Vagina (tissue), 2 donors: Measurements from ENCODE around the gene CCL5. TPM values are rescaled to one million over a fixed set of nuclear protein-coding genes. Genes with fewer than 3 reads are reported as not detected.

Experiments used
- DNase-seq, 2 donors: peaks; one replicate each; pipeline ENCODE4 v3.0.0-alpha.2; 2017; ENCODE audit errors: extremely low spot score in 2 of 2
- H3K27ac ChIP-seq: fragments of 200-600 bp; sonication (generic); one replicate; pipeline ENCODE4 v1.5.1; 2019
- H3K27me3 ChIP-seq: fragments of 200-600 bp; sonication (generic); one replicate; pipeline ENCODE4 v1.5.1; 2019
- H3K36me3 ChIP-seq, 2 donors: fragments of 200-600 bp; sonication (generic); one replicate each; pipeline ENCODE4 v1.5.1; 2017 to 2019
- H3K4me1 ChIP-seq: fragments of 200-600 bp; sonication (generic); one replicate; pipeline ENCODE4 v1.5.1; 2019
- H3K4me3 ChIP-seq, 2 donors: fragments of 200-600 bp; sonication (generic); 1 replicate in 1 of 2; 2 replicates in 1 of 2; pipeline ENCODE4 v1.5.1; 2016 to 2019
- H3K9me3 ChIP-seq: fragments of 200-600 bp; sonication (generic); one replicate; pipeline ENCODE4 v1.5.1; 2019
- POLR2A ChIP-seq, 2 donors: fragments of 450-650 bp; IDR thresholded peaks; one replicate each; pipeline ENCODE4 v1.6.1; 2017; ENCODE audit warnings: antibody characterized with exemption in 2 of 2, mild to moderate bottlenecking in 2 of 2, moderate library complexity in 2 of 2
- POLR2AphosphoS5 ChIP-seq, 2 donors: sonication (generic); formaldehyde crosslinking; IDR thresholded peaks; one replicate each; pipeline ENCODE4 v1.9.0; 2017; ENCODE audit warnings: antibody characterized with exemption in 2 of 2, mild to moderate bottlenecking in 2 of 2, low read depth in 1 of 2; ENCODE audit not compliant: insufficient read depth in 1 of 2
- intact Hi-C: fragments of 100-400 bp; cut with DNase I; formaldehyde crosslinking; loops from one replicate; pipeline ENCODE4 v1.15.1; 2023
- total RNA-seq: library from RNA; depleted of rRNA; stranded (reverse); fragments of >200 nt; gene quantifications from one replicate; pipeline ENCODE4 v1.2.3, GENCODE V29; 2016
- TF ChIP-seq, protein P1 (sequence below), 3 experiments: fragments of 450-650 bp in 2 of 3; fragments of 200-600 bp in 1 of 3; sonication (generic) in 1 of 3; IDR thresholded peaks; one replicate each; pipeline ENCODE4 v1.5.1; 2017 to 2019; ENCODE audit warnings: antibody characterized with exemption in 3 of 3, mild to moderate bottlenecking in 2 of 3, moderate library complexity in 2 of 3

CCL5 gene
- total RNA-seq, 1 donor from 2014 or later = 4.9 TPM

DNA sequence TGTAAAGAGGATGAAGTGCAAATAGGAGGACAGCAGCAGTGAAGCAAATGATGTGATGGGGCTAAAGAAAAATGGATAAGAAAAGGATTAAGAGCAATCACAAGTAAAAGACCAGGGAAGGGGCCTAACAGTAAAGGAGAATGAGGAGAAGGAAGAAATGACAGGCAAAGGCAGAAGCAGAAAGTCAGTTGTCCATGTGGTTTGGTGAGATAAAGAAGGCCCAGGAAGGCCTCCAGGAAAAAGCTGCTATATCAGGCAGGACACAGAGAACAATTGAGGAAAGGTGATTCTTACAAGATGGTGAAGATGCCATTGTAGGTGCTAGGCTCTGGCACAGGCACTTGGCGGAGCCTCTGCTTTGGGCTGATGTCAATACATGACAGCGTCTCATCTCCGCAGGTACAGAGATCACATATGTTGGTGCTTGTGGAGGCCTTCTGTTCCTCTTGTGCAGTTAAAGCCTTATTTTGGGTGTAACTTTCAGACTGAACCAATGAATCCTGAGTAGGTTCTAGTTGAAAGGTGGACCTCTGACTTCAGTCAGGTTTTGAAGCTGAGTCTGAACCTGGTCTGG lies 32.3 kb upstream of the CCL5 start:
- H3K27ac ChIP-seq = no peak overlapping the region
- no peak overlapping the region for H3K4me3 ChIP-seq
- intact Hi-C loops = no loop called here
- H3K4me1 ChIP-seq = no peaks in the 10 kb centered on the region
- no peak for DNase-seq
- H3K9me3 ChIP-seq = no peaks in the 10 kb centered on the region
- TF ChIP-seq, protein P1, sequence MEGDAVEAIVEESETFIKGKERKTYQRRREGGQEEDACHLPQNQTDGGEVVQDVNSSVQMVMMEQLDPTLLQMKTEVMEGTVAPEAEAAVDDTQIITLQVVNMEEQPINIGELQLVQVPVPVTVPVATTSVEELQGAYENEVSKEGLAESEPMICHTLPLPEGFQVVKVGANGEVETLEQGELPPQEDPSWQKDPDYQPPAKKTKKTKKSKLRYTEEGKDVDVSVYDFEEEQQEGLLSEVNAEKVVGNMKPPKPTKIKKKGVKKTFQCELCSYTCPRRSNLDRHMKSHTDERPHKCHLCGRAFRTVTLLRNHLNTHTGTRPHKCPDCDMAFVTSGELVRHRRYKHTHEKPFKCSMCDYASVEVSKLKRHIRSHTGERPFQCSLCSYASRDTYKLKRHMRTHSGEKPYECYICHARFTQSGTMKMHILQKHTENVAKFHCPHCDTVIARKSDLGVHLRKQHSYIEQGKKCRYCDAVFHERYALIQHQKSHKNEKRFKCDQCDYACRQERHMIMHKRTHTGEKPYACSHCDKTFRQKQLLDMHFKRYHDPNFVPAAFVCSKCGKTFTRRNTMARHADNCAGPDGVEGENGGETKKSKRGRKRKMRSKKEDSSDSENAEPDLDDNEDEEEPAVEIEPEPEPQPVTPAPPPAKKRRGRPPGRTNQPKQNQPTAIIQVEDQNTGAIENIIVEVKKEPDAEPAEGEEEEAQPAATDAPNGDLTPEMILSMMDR (IDR thresholded peaks at IDR 0.05) = no peak
- TF ChIP-seq POLR2A (IDR thresholded peaks at IDR 0.05) (no peak), POLR2AphosphoS5 (IDR thresholded peaks at IDR 0.05; ENCODE audit: insufficient read depth in 1 of 2, low read depth in 1 of 2) (no peak)
- no peaks in the 10 kb centered on the region for H3K27me3 ChIP-seq
- H3K36me3 ChIP-seq = no peaks in the 10 kb centered on the region

DNA sequence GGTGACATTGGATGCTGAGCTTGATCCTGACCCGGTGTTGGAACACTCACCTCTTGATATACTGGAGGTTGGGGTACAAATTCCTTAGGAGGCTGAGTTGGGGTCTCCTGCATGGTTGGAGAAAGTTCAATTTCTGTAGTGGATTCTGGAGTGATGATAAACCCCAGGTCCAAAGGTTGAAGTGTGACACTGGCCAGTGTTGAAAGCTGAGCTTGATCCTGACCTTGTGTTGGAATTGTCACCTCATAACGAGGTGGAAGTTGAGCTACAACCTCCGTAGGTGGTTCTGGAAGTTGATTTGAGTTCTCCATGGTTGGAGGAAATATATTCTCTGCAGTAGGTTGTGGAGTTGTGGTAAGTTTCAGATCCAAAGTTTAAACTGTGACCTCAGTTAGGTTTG lies 29.2 kb upstream of the CCL5 start:
- Histone ChIP-seq H3K36me3 (no peaks in the 10 kb centered on the region), H3K27ac (no peak overlapping the region), H3K27me3 (no peaks in the 10 kb centered on the region), H3K9me3 (no peaks in the 10 kb centered on the region), H3K4me1 (no peaks in the 10 kb centered on the region), H3K4me3 (no peak overlapping the region)
- DNase-seq = no peak
- TF ChIP-seq, protein P1 (IDR thresholded peaks at IDR 0.05) = no peak
- no peak for TF ChIP-seq POLR2AphosphoS5 (IDR thresholded peaks at IDR 0.05; ENCODE audit: insufficient read depth in 1 of 2, low read depth in 1 of 2)
- intact Hi-C loops = no loop called here

DNA sequence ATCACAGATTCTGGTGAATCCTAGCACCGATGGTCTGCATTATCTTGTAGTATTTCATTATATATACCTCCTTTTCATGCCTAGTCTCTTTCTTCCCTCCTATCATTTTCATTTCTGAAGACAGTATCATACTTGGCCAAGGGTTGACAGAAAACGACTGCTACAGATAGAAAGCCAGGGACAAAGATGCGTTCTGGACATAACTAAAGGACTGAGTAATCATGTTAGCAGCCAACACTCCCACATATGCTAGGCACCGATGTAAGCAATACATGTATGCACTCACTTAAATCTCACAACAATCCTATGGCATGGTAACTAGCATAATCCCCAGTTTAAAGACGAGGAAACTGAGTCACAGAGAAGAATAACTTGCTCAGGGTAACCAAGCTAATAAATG lies 27.5 kb upstream of the CCL5 start:
- Histone ChIP-seq H3K27me3 (no peaks in the 10 kb centered on the region), H3K27ac (no peak overlapping the region), H3K9me3 (no peaks in the 10 kb centered on the region), H3K36me3 (no peaks in the 10 kb centered on the region), H3K4me3 (no peak overlapping the region), H3K4me1 (no peaks in the 10 kb centered on the region)
- TF ChIP-seq, protein P1 (IDR thresholded peaks at IDR 0.05) = no peak
- TF ChIP-seq POLR2A (IDR thresholded peaks at IDR 0.05) (no peak), POLR2AphosphoS5 (IDR thresholded peaks at IDR 0.05; ENCODE audit: insufficient read depth in 1 of 2, low read depth in 1 of 2) (no peak)
- intact Hi-C loops = no loop called here
- no peak for DNase-seq

DNA sequence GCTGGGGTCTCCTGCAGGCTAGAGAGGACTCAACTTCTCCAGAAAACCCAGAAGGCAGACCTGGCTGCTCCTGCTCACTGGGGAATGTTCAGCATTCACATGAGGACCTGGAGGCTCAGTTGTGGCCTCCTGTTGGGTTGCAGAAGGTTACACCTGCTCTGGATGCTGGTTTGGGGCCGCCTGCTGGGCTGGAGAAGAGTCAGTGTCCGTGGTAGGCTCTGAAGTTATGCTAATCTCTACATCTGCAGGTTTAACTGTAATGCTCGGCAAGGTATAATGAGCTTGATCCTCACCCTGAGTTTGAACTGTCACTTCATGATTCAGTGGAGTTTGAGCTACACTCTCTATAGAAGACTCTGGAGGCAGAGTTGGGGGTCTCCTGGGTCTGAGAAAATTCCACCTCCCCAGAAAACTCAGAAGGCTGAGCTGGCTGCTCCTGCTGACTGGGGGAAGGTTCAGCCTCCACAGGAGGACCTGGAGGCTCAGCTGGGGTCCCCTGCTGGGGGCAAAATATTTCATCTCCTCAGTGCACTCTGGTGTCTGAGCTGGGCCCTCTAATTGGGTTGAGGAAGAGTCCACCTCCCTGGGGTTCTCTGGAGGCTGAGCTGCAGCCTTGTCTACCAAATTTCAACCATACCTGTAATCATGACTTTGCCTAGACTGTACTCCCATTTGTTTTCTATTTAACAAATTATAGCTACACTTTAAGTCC lies 26.9 kb upstream of the CCL5 start:
- intact Hi-C loops = no loop called here
- H3K27ac ChIP-seq = no peak overlapping the region
- H3K9me3 ChIP-seq = no peaks in the 10 kb centered on the region
- no peak overlapping the region for H3K4me3 ChIP-seq
- DNase-seq = no peak
- H3K4me1 ChIP-seq = no peaks in the 10 kb centered on the region
- no peaks in the 10 kb centered on the region for H3K36me3 ChIP-seq
- H3K27me3 ChIP-seq = no peaks in the 10 kb centered on the region
- TF ChIP-seq, protein P1 (IDR thresholded peaks at IDR 0.05) = no peak
- TF ChIP-seq POLR2A (IDR thresholded peaks at IDR 0.05) = no peak
- no peak for TF ChIP-seq POLR2AphosphoS5 (IDR thresholded peaks at IDR 0.05; ENCODE audit: insufficient read depth in 1 of 2, low read depth in 1 of 2)

DNA sequence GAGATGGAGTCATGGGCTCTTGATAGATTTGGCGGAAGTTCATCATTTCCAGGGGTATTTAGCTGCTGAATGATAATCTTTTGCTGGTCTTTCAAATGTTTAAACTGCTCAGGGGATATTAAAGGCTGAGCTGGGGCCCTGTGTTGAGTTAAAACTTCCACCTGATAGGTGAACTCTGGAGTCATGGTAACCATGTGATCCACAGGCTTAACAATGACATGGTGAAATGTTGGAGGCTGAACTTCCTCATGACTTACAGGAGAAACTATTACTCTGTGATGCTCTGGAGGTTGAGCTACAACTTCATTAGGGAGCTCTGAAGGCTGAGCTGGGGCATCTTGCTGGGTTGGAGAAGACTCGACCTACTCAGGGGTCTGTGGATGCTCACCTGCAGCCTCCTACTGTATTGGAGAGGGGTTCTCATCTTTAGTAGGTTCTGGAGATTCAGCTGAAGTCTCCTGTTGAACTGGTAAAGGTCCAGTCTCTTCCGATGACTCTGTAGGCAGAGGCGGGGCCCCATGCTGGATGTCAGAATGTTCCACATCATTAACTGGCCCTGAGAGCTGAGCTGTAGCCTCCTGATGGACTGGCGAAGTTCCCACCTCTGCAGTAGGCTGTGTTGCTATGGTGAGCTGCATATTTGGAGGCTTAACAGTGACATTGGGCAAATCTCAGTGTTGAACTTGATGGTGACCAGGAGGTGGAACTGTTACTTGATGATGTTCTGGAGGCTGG lies 26.2 kb upstream of the CCL5 start:
- intact Hi-C loops = no loop called here
- DNase-seq = no peak
- Histone ChIP-seq H3K9me3 (no peaks in the 10 kb centered on the region), H3K4me1 (no peaks in the 10 kb centered on the region), H3K27me3 (no peaks in the 10 kb centered on the region), H3K4me3 (no peak overlapping the region), H3K36me3 (no peaks in the 10 kb centered on the region), H3K27ac (no peak overlapping the region)
- TF ChIP-seq POLR2A (IDR thresholded peaks at IDR 0.05) = no peak
- no peak for TF ChIP-seq POLR2AphosphoS5 (IDR thresholded peaks at IDR 0.05; ENCODE audit: insufficient read depth in 1 of 2, low read depth in 1 of 2)
- TF ChIP-seq, protein P1 (IDR thresholded peaks at IDR 0.05) = no peak
